Measurements from ENCODE around the gene LRRN3. TPM values are rescaled to one million over a fixed set of nuclear protein-coding genes. Genes with fewer than 3 reads are reported as not detected.

LRRN3 gene
- total and polyA plus RNA-seq, 5 donors from 2014 or later: 1.3 to 2.3 (median 1.7) TPM

GRCh38 chr7:111147708-111148533, 57.0 kb downstream of the LRRN3 start:
- ATAC-seq (ENCODE audit: low read depth in 2 of 2): no peak
- H3K4me3 Mint-ChIP-seq: no peak overlapping the region
- Histone ChIP-seq H3K27ac (ENCODE audit: insufficient read depth, low read length, poor library complexity, severe bottlenecking) (no peak overlapping the region), H3K9me3 (ENCODE audit: control insufficient read depth in 2 of 2, low read length in 2 of 2) (no peaks in the 10 kb centered on the region), H3K27me3 (ENCODE audit: control insufficient read depth, insufficient read depth, low read length) (no peaks in the 10 kb centered on the region), H3K4me1 (ENCODE audit: control insufficient read depth, insufficient read depth, low read length, poor library complexity, severe bottlenecking) (no peaks in the 10 kb centered on the region), H3K4me3 (ENCODE audit: low read depth, low read length) (no peak overlapping the region), H3K36me3 (ENCODE audit: control insufficient read depth, insufficient read depth, low read length) (no peaks in the 10 kb centered on the region)
- H3K36me3 Mint-ChIP-seq: peaks cover 3% of the 10 kb centered on the region
- DNase-seq: no peak
- H3K27ac Mint-ChIP-seq: no peak overlapping the region
- no peaks in the 10 kb centered on the region for H3K9me3 Mint-ChIP-seq
- no peaks in the 10 kb centered on the region for H3K27me3 Mint-ChIP-seq
- H3K4me1 Mint-ChIP-seq: peaks cover 0 to 6% (median 2%) of the 10 kb centered on the region in 4 donors

GRCh38 chr7:111150709-111151108, 59.8 kb downstream of the LRRN3 start:
- H3K4me1 ChIP-seq (ENCODE audit: control insufficient read depth, insufficient read depth, low read length, poor library complexity, severe bottlenecking): no peaks in the 10 kb centered on the region
- H3K27ac Mint-ChIP-seq: no peak overlapping the region
- H3K36me3 ChIP-seq (ENCODE audit: control insufficient read depth, insufficient read depth, low read length): no peaks in the 10 kb centered on the region
- no peaks in the 10 kb centered on the region for H3K9me3 Mint-ChIP-seq
- peaks cover 3% of the 10 kb centered on the region for H3K36me3 Mint-ChIP-seq
- no peak overlapping the region for H3K27ac ChIP-seq (ENCODE audit: insufficient read depth, low read length, poor library complexity, severe bottlenecking)
- DNase-seq (no peak), ATAC-seq (ENCODE audit: low read depth in 2 of 2) (no peak)
- peaks cover 0 to 6% (median 0%) of the 10 kb centered on the region in 4 donors for H3K4me1 Mint-ChIP-seq
- no peaks in the 10 kb centered on the region for H3K27me3 Mint-ChIP-seq
- no peak overlapping the region for H3K4me3 ChIP-seq (ENCODE audit: low read depth, low read length)
- H3K27me3 ChIP-seq (ENCODE audit: control insufficient read depth, insufficient read depth, low read length): no peaks in the 10 kb centered on the region
- H3K4me3 Mint-ChIP-seq: no peak overlapping the region
- no peaks in the 10 kb centered on the region for H3K9me3 ChIP-seq (ENCODE audit: control insufficient read depth in 2 of 2, low read length in 2 of 2)

DNA sequence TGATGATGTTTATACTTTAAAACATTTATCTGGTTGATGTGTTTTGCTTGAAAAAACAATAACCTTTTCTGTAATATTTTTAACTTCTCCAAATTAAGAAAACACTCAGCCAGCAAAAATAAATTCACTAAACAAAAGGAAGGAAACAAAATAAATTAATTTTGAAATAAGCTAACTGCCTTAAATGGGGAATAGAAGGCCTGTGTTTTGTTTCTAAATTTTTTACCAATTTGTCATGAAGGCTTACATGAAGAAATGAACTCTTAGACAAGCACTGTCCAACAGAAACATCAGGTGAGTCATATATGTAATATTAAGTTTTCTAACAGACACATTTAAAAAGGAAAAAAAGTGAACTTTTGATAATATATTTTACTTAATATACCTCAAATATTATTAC, 68.5 kb downstream of the LRRN3 start:
- Mint-ChIP-seq H3K9me3 (peaks cover 0 to 5% (median 0%) of the 10 kb centered on the region in 7 donors), H3K27ac (no peak overlapping the region), H3K36me3 (no peaks in the 10 kb centered on the region), H3K4me1 (peaks cover 0 to 4% (median under 1%) of the 10 kb centered on the region in 4 donors), H3K4me3 (no peak overlapping the region), H3K27me3 (no peaks in the 10 kb centered on the region)
- no peak overlapping the region for H3K27ac ChIP-seq (ENCODE audit: insufficient read depth, low read length, poor library complexity, severe bottlenecking)
- DNase-seq (no peak), ATAC-seq (ENCODE audit: low read depth in 2 of 2) (no peak)
- no peaks in the 10 kb centered on the region for H3K36me3 ChIP-seq (ENCODE audit: control insufficient read depth, insufficient read depth, low read length)
- no peaks in the 10 kb centered on the region for H3K9me3 ChIP-seq (ENCODE audit: control insufficient read depth in 2 of 2, low read length in 2 of 2)
- H3K27me3 ChIP-seq (ENCODE audit: control insufficient read depth, insufficient read depth, low read length): no peaks in the 10 kb centered on the region
- H3K4me1 ChIP-seq (ENCODE audit: control insufficient read depth, insufficient read depth, low read length, poor library complexity, severe bottlenecking): no peaks in the 10 kb centered on the region
- H3K4me3 ChIP-seq (ENCODE audit: low read depth, low read length): no peak overlapping the region

GRCh38 chr7:111160297-111160696, 69.4 kb downstream of the LRRN3 start:
- Mint-ChIP-seq H3K4me1 (peaks cover 0 to 4% (median under 1%) of the 10 kb centered on the region in 4 donors), H3K27me3 (no peaks in the 10 kb centered on the region), H3K9me3 (peaks cover 0 to 5% (median 0%) of the 10 kb centered on the region in 7 donors), H3K4me3 (no peak overlapping the region), H3K36me3 (no peaks in the 10 kb centered on the region), H3K27ac (no peak overlapping the region)
- Histone ChIP-seq H3K36me3 (ENCODE audit: control insufficient read depth, insufficient read depth, low read length) (no peaks in the 10 kb centered on the region), H3K9me3 (ENCODE audit: control insufficient read depth in 2 of 2, low read length in 2 of 2) (no peaks in the 10 kb centered on the region), H3K27ac (ENCODE audit: insufficient read depth, low read length, poor library complexity, severe bottlenecking) (no peak overlapping the region), H3K4me1 (ENCODE audit: control insufficient read depth, insufficient read depth, low read length, poor library complexity, severe bottlenecking) (no peaks in the 10 kb centered on the region), H3K27me3 (ENCODE audit: control insufficient read depth, insufficient read depth, low read length) (no peaks in the 10 kb centered on the region), H3K4me3 (ENCODE audit: low read depth, low read length) (no peak overlapping the region)
- no peak for ATAC-seq (ENCODE audit: low read depth in 2 of 2)
- DNase-seq: no peak

GRCh38 chr7:111162692-111163091, 71.8 kb downstream of the LRRN3 start:
- H3K4me1 ChIP-seq (ENCODE audit: control insufficient read depth, insufficient read depth, low read length, poor library complexity, severe bottlenecking): no peaks in the 10 kb centered on the region
- Mint-ChIP-seq H3K27ac (peak overlapping the region in 1 of 3 donors; percentile 23), H3K27me3 (no peaks in the 10 kb centered on the region), H3K36me3 (peaks cover 4% of the 10 kb centered on the region), H3K4me1 (no peaks in the 10 kb centered on the region), H3K9me3 (peaks cover 0 to 2% (median 0%) of the 10 kb centered on the region in 7 donors), H3K4me3 (no peak overlapping the region)
- no peaks in the 10 kb centered on the region for H3K36me3 ChIP-seq (ENCODE audit: control insufficient read depth, insufficient read depth, low read length)
- ATAC-seq (ENCODE audit: low read depth in 2 of 2) (no peak), DNase-seq (no peak)
- no peak overlapping the region for H3K4me3 ChIP-seq (ENCODE audit: low read depth, low read length)
- H3K9me3 ChIP-seq (ENCODE audit: control insufficient read depth in 2 of 2, low read length in 2 of 2): no peaks in the 10 kb centered on the region
- no peak overlapping the region for H3K27ac ChIP-seq (ENCODE audit: insufficient read depth, low read length, poor library complexity, severe bottlenecking)
- no peaks in the 10 kb centered on the region for H3K27me3 ChIP-seq (ENCODE audit: control insufficient read depth, insufficient read depth, low read length)

GRCh38 chr7:111164442-111164841, 73.5 kb downstream of the LRRN3 start:
- DNase-seq: no peak
- peaks cover 6% of the 10 kb centered on the region for H3K36me3 Mint-ChIP-seq
- no peak overlapping the region for H3K27ac Mint-ChIP-seq
- no peaks in the 10 kb centered on the region for H3K27me3 Mint-ChIP-seq
- no peaks in the 10 kb centered on the region for H3K4me1 Mint-ChIP-seq
- H3K9me3 Mint-ChIP-seq: peaks cover 0 to 2% (median 0%) of the 10 kb centered on the region in 7 donors
- H3K27me3 ChIP-seq (ENCODE audit: control insufficient read depth, insufficient read depth, low read length): no peaks in the 10 kb centered on the region
- no peaks in the 10 kb centered on the region for H3K9me3 ChIP-seq (ENCODE audit: control insufficient read depth in 2 of 2, low read length in 2 of 2)
- no peaks in the 10 kb centered on the region for H3K36me3 ChIP-seq (ENCODE audit: control insufficient read depth, insufficient read depth, low read length)
- no peak overlapping the region for H3K4me3 ChIP-seq (ENCODE audit: low read depth, low read length)
- no peaks in the 10 kb centered on the region for H3K4me1 ChIP-seq (ENCODE audit: control insufficient read depth, insufficient read depth, low read length, poor library complexity, severe bottlenecking)
- no peak for ATAC-seq (ENCODE audit: low read depth in 2 of 2)
- no peak overlapping the region for H3K27ac ChIP-seq (ENCODE audit: insufficient read depth, low read length, poor library complexity, severe bottlenecking)
- no peak overlapping the region for H3K4me3 Mint-ChIP-seq

DNA sequence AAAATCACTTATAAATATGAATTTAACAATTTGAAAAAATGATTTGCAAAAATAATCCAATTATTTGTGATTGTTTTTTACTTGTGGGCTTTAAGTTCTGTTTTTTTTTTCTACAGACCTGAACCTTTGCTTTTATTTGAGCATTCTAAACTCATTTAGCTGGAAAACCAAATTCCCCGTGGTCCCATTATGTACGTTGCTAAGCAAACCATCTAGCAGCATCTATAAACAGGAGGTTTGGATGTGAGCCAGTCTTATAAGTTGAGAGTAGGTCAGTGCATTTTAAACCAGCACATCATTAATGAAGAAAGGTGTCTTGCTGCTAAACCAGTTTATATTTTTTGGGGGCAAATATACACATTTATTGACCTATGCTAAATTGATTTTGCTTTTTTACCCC, 77.3 kb downstream of the LRRN3 start:
- no peak overlapping the region for H3K4me3 Mint-ChIP-seq
- no peaks in the 10 kb centered on the region for H3K4me1 Mint-ChIP-seq
- no peak overlapping the region for H3K27ac ChIP-seq (ENCODE audit: insufficient read depth, low read length, poor library complexity, severe bottlenecking)
- no peak for DNase-seq
- peaks cover 8% of the 10 kb centered on the region for H3K36me3 Mint-ChIP-seq
- ATAC-seq (ENCODE audit: low read depth in 2 of 2): no peak
- H3K27me3 ChIP-seq (ENCODE audit: control insufficient read depth, insufficient read depth, low read length): no peaks in the 10 kb centered on the region
- H3K27me3 Mint-ChIP-seq: no peaks in the 10 kb centered on the region
- H3K9me3 ChIP-seq (ENCODE audit: control insufficient read depth in 2 of 2, low read length in 2 of 2): no peaks in the 10 kb centered on the region
- H3K9me3 Mint-ChIP-seq: peaks cover 0 to 2% (median 0%) of the 10 kb centered on the region in 7 donors
- no peaks in the 10 kb centered on the region for H3K36me3 ChIP-seq (ENCODE audit: control insufficient read depth, insufficient read depth, low read length)
- H3K27ac Mint-ChIP-seq: no peak overlapping the region
- no peaks in the 10 kb centered on the region for H3K4me1 ChIP-seq (ENCODE audit: control insufficient read depth, insufficient read depth, low read length, poor library complexity, severe bottlenecking)
- H3K4me3 ChIP-seq (ENCODE audit: low read depth, low read length): no peak overlapping the region
